Endothelial cell of umbilical vein (primary cell): ENCODE measurements around the gene IL6R. TPM values are rescaled to one million over a fixed set of nuclear protein-coding genes. Genes with fewer than 3 reads are reported as not detected.

Experiments
- BruUV-seq: library from RNA; stranded (reverse); fragments of 400-500 nt; replicated peaks from 2 replicates; lab custom pipeline; 2021; lab: Mats Ljungman, UMichigan
- CTCF ChIA-PET: fragments of 300-600, 350-600 bp; sonication (Branson Sonifier 250); formaldehyde crosslinking; loops from one replicate; lab custom pipeline; 2021; ENCODE audit warnings: antibody characterized with exemption, inconsistent platforms; lab: Charles Lee
- POLR2A ChIA-PET: fragments of 300-600, 350-600 bp; sonication (Branson Sonifier 250); formaldehyde crosslinking; loops from one replicate; lab custom pipeline; 2021; ENCODE audit warnings: antibody characterized with exemption, inconsistent platforms; lab: Charles Lee
- DNase-seq: peaks from one replicate; pipeline ENCODE4 v3.0.0-alpha.2; 2011; ENCODE audit warnings: low read depth, low spot score
- FAIRE-seq: peaks from 2 replicates; lab custom pipeline; 2011; peaks lifted over from hg19 to GRCh38; lab: Jason Lieb, UNC
- H2AFZ ChIP-seq: 2 replicates; pipeline ENCODE4 v1.6.0; 2012; ENCODE audit warnings: low read depth, low read length, control low read depth, inconsistent platforms
- H3K27ac ChIP-seq: 2 replicates; pipeline ENCODE4 v1.5.1; 2011; ENCODE audit warnings: low read depth, mild to moderate bottlenecking, control low read depth, low read length, moderate library complexity; ENCODE audit not compliant: insufficient read depth
- H3K27me3 ChIP-seq, 2 experiments: 2 replicates each; pipeline versions ENCODE4 v1.6.0 to v1.6.1; 2011; ENCODE audit warnings: low read length in 2 of 2, mixed read lengths in 1 of 2; ENCODE audit not compliant: control insufficient read depth in 2 of 2, insufficient read depth in 2 of 2
- H3K36me3 ChIP-seq, 2 experiments: 2 replicates in 1 of 2; 3 replicates in 1 of 2; pipeline ENCODE4 v1.5.1; 2011; ENCODE audit warnings: low read length in 2 of 2, mild to moderate bottlenecking in 1 of 2, moderate library complexity in 1 of 2; ENCODE audit not compliant: control insufficient read depth in 2 of 2, insufficient read depth in 2 of 2; ENCODE audit errors: extremely low read depth in 1 of 2
- H3K4me1 ChIP-seq: 3 replicates; pipeline ENCODE4 v1.5.1; 2011; ENCODE audit warnings: mild to moderate bottlenecking, low read length; ENCODE audit not compliant: control insufficient read depth, insufficient read depth; ENCODE audit errors: extremely low read depth
- H3K4me2 ChIP-seq: 2 replicates; pipeline ENCODE4 v1.6.1; 2011; ENCODE audit warnings: low read length, control low read depth, mixed read lengths; ENCODE audit not compliant: insufficient read depth
- H3K4me3 ChIP-seq, 3 experiments: fragments of 200-600 bp in 1 of 3; sonication (generic), shearing (Covaris generic) in 1 of 3; replicated peaks in 1 of 3; 2 replicates each; pipeline ENCODE4 v1.5.1; 2011 to 2016; ENCODE audit warnings: control low read depth in 3 of 3, low read length in 3 of 3, mild to moderate bottlenecking in 2 of 3, inconsistent platforms in 1 of 3, low read depth in 1 of 3, moderate library complexity in 1 of 3; ENCODE audit not compliant: insufficient read depth in 1 of 3
- H3K79me2 ChIP-seq: 2 replicates; pipeline ENCODE4 v1.6.0; 2012; ENCODE audit warnings: low read length, inconsistent platforms; ENCODE audit not compliant: control insufficient read depth, insufficient read depth
- H3K9ac ChIP-seq: replicated peaks from 2 replicates; pipeline ENCODE3; 2011; ENCODE audit warnings: low read length, control low read depth; ENCODE audit not compliant: insufficient read depth; ENCODE audit errors: extremely low read depth
- H3K9me1 ChIP-seq: replicated peaks from 3 replicates; pipeline ENCODE4 v1.6.0; 2011; ENCODE audit warnings: mild to moderate bottlenecking, low read length; ENCODE audit not compliant: control insufficient read depth, insufficient read depth; ENCODE audit errors: extremely low read depth
- H3K9me3 ChIP-seq: replicated peaks from 2 replicates; pipeline ENCODE4 v1.5.1; 2012; ENCODE audit warnings: low read length, inconsistent platforms; ENCODE audit not compliant: control insufficient read depth, insufficient read depth
- H4K20me1 ChIP-seq: replicated peaks from 2 replicates; pipeline ENCODE3; 2011; ENCODE audit warnings: mild to moderate bottlenecking, low read length; ENCODE audit not compliant: control insufficient read depth, insufficient read depth; ENCODE audit errors: extremely low read depth
- CTCF ChIP-seq, 2 donors: IDR thresholded peaks; 1 replicate in 1 of 2; 2 replicates in 1 of 2; pipeline ENCODE4 v1.5.1; 2011; ENCODE audit warnings: low read length in 2 of 2, mild to moderate bottlenecking in 2 of 2, moderate library complexity in 2 of 2, control low read depth in 1 of 2, inconsistent platforms in 1 of 2, low read depth in 1 of 2; ENCODE audit not compliant: insufficient read depth in 1 of 2; ENCODE audit errors: extremely low read depth in 1 of 2
- EZH2 ChIP-seq: IDR thresholded peaks from 2 replicates; pipeline ENCODE4 v1.6.1; 2012; ENCODE audit warnings: borderline replicate concordance, low read depth, mild to moderate bottlenecking, moderate library complexity, low read length, inconsistent platforms; ENCODE audit not compliant: severe bottlenecking
- FOS ChIP-seq: IDR thresholded peaks from 2 replicates; pipeline ENCODE4 v1.6.1; 2011; ENCODE audit warnings: mild to moderate bottlenecking, low read length, moderate library complexity, borderline replicate concordance; ENCODE audit not compliant: insufficient read depth
- GATA2 ChIP-seq: IDR thresholded peaks from 2 replicates; pipeline ENCODE4 v1.7.0; 2011; ENCODE audit warnings: low read depth, mild to moderate bottlenecking, moderate library complexity, mixed read lengths, low read length; ENCODE audit not compliant: insufficient read length, insufficient read depth
- MAX ChIP-seq: IDR thresholded peaks from 2 replicates; pipeline ENCODE4 v1.6.1; 2011; ENCODE audit not compliant: insufficient read depth, insufficient read length
- MYC ChIP-seq: IDR thresholded peaks from one replicate; pipeline ENCODE4 v1.6.1; 2011; ENCODE audit warnings: mild to moderate bottlenecking, low read depth, low read length
- POLR2A ChIP-seq: IDR thresholded peaks from 2 replicates; pipeline ENCODE4 v1.6.1; 2012; ENCODE audit warnings: low read depth, mild to moderate bottlenecking, control low read depth, low read length
- dilution Hi-C: fragments of 300-500 bp; cut with MboI; formaldehyde crosslinking; loops from one replicate; pipeline ENCODE4 v1.15.0; 2019; ENCODE audit warnings: low sequenced_read_pairs; ENCODE audit not compliant: extremely low pct_ligation_motif_present
- intact Hi-C: fragments of 100-400 bp; cut with micrococcal nuclease; formaldehyde crosslinking; loops from one replicate; pipeline ENCODE4 v1.10.0; 2022
- polyA plus RNA-seq, 4 experiments: library from polyadenylated mRNA; depleted of rRNA in 3 of 4; stranded (reverse) in 3 of 4; unstranded in 1 of 4; fragments of >200 nt; gene quantifications; 2 replicates each; pipeline versions ENCODE4 v1.2.1 to v1.2.3, GENCODE V29; 2011 to 2012; ENCODE audit warnings: missing spikeins in 1 of 4
- total RNA-seq: library from RNA; stranded (reverse); gene quantifications from 2 replicates; pipeline ENCODE4 v1.2.3, GENCODE V29; 2021

Gene IL6R
- total and polyA plus RNA-seq, 2 donors (not counting 3 experiments of a cell fraction or from before 2014, with no cell fraction given) = 4.8 to 5.1 TPM

- TF ChIP-seq EZH2 (no peak), MYC (no peak), MAX (no peak), GATA2 (no peak), POLR2A (no peak), FOS (no peak), CTCF (IDR thresholded peaks at IDR 0.05; ENCODE audit: extremely low read depth in 1 of 2, insufficient read depth in 1 of 2, low read depth in 1 of 2, low read length in 2 of 2) (no peak)
- H3K27me3 ChIP-seq = no peaks in the 10 kb centered on the region
- H3K4me1 ChIP-seq = no peaks in the 10 kb centered on the region
- DNase-seq (no peak), FAIRE-seq (no peak)
- dilution Hi-C loops (no loop called here), intact Hi-C loops (no loop called here)
- no peaks in the 10 kb centered on the region for H3K79me2 ChIP-seq
- H3K9ac ChIP-seq = no peak overlapping the region
- POLR2A ChIA-PET = no interaction called here
- no peak overlapping the region for H3K4me3 ChIP-seq
- H3K36me3 ChIP-seq = no peaks in the 10 kb centered on the region
- H4K20me1 ChIP-seq = no peaks in the 10 kb centered on the region
- no peak overlapping the region for H3K27ac ChIP-seq
- no peaks in the 10 kb centered on the region for H3K9me3 ChIP-seq
- no peak overlapping the region for H3K4me2 ChIP-seq
- no TSS peak for BruUV-seq
- CTCF ChIA-PET = interaction anchor here (1.3 kb wide), 1 partner anchor 12 kb away, joined by 4 read pairs; no protein-coding TSS in a partner anchor
- no peaks in the 10 kb centered on the region for H3K9me1 ChIP-seq
- no peak overlapping the region for H2AFZ ChIP-seq
Observed at GRCh38 chr1:154411525-154411924, 6.4 kb downstream of the IL6R start.
